ENCODE data around the gene GPR3. TPM values are rescaled to one million over a fixed set of nuclear protein-coding genes. Genes with fewer than 3 reads are reported as not detected.

GPR3 gene
- total and polyA plus RNA-seq, 2 of the 8 experiments (the other 6 are each of a cell fraction or from before 2014, with no cell fraction given): 9.9 to 26.5 TPM

- peak overlapping the region; percentile 1; the same call in 1 of the 2 replicates for H3K27ac ChIP-seq (ENCODE audit: low read depth, low read length)
- no peak overlapping the region for H3K56ac ChIP-seq (replicated peaks; ENCODE audit: insufficient read length, low read depth, low read length)
- ChIA-PET CTCF (ENCODE audit: partially characterized antibody) (interaction anchor here (0.8 to 37.8 kb wide), 31 partner anchors 8 to 371 kb away, joined by 3 to 863 read pairs (median 5); partner anchors contain the start of genes AHDC1, GPR3, MAP3K6 and STX12), POLR2A (ENCODE audit: partially characterized antibody) (interaction anchor here (1.0 to 1.9 kb wide), 10 partner anchors 9 to 247 kb away, joined by 3 to 6 read pairs (median 4); partner anchors contain the start of gene SLC9A1)
- H3K9me3 ChIP-seq (ENCODE audit: insufficient read depth in 2 of 2, low read depth in 1 of 2, low read length in 1 of 2): no peaks in the 10 kb centered on the region
- FAIRE-seq (no peak), DNase-seq (ENCODE audit: low read depth in 1 of 2, low spot score in 2 of 2) (peak in 1 of 2 experiments; percentile 76)
- H2BK120ac ChIP-seq (replicated peaks; ENCODE audit: low read depth, low read length): no peak overlapping the region
- peak overlapping the region; percentile 36; the same call in 1 of the 2 replicates for H2BK5ac ChIP-seq (ENCODE audit: low read depth, low read length)
- H2BK15ac ChIP-seq (ENCODE audit: low read length): no peak overlapping the region; the same call in 1 of the 2 replicates
- no peak overlapping the region for H2BK20ac ChIP-seq (ENCODE audit: low read length)
- H3K79me1 ChIP-seq (ENCODE audit: low read depth, low read length): no peaks in the 10 kb centered on the region
- no peaks in the 10 kb centered on the region for H3K27me3 ChIP-seq (replicated peaks in 1 of 4; ENCODE audit: control insufficient read depth in 3 of 4, extremely low read depth in 1 of 4, insufficient read depth in 3 of 4, low read length in 3 of 4)
- H3K23me2 ChIP-seq (ENCODE audit: low read depth, low read length): no peaks in the 10 kb centered on the region
- H3K14ac ChIP-seq (ENCODE audit: insufficient read length): no peak overlapping the region
- H3K79me2 ChIP-seq (ENCODE audit: control insufficient read depth in 1 of 2, insufficient read depth in 2 of 2, low read length in 2 of 2): no peaks in the 10 kb centered on the region
- H3K4ac ChIP-seq (replicated peaks; ENCODE audit: insufficient read length, low read depth, low read length): no peak overlapping the region
- H2AK5ac ChIP-seq (ENCODE audit: low read depth, low read length): no peak overlapping the region
- no peak overlapping the region for H3K4me3 ChIP-seq (ENCODE audit: extremely low read depth in 1 of 4, insufficient read depth in 2 of 4, low read depth in 3 of 4, low read length in 4 of 4)
- no peak overlapping the region for H4K5ac ChIP-seq (ENCODE audit: insufficient read length, low read depth, low read length)
- H3K9ac ChIP-seq (replicated peaks in 1 of 4; ENCODE audit: extremely low read depth in 1 of 4, low read depth in 3 of 4, low read length in 3 of 4): no peak overlapping the region
- H2AFZ ChIP-seq (ENCODE audit: low read length): no peak overlapping the region
- peak overlapping the region; percentile 88; the same call in 1 of the 2 replicates for H2BK12ac ChIP-seq (ENCODE audit: low read depth, low read length)
- H3K18ac ChIP-seq (ENCODE audit: extremely low read depth, low read length): peak overlapping the region; percentile 81; the same call in 1 of the 2 replicates
- no peak overlapping the region for H3K4me2 ChIP-seq (ENCODE audit: insufficient read depth in 1 of 2, low read depth in 2 of 2, low read length in 2 of 2)
- H4K8ac ChIP-seq (ENCODE audit: extremely low read depth, insufficient read depth, low read length): no peak overlapping the region
- no peak overlapping the region for H4K91ac ChIP-seq (replicated peaks; ENCODE audit: insufficient read length, low read length)
- WGBS, 2 experiments (ENCODE audit: extremely low coverage in 1 of 2, insufficient coverage in 1 of 2, insufficient read length in 1 of 2, insufficient replicate concordance in 2 of 2, low coverage in 1 of 2, low lambda C conversion rate in 2 of 2, missing lambda C conversion rate in 1 of 2): 81% methylated on average over 8 of the region's 8 CpGs; no CpG with 5 or more reads in 1 of the 2 experiments
- H3K4me1 ChIP-seq (replicated peaks in 1 of 4; ENCODE audit: control insufficient read depth in 3 of 4, insufficient read depth in 4 of 4, low read length in 3 of 4): peaks cover 13 to 48% (median 22%) of the 10 kb centered on the region in 4 experiments
- peaks cover 0 to 4% of the 10 kb centered on the region in 2 experiments for H4K20me1 ChIP-seq (replicated peaks in 1 of 2; ENCODE audit: control insufficient read depth in 1 of 2, insufficient read depth in 2 of 2, low read length in 2 of 2)
- H3K23ac ChIP-seq (ENCODE audit: insufficient read length): no peak overlapping the region
- peaks cover 0 to 4% (median under 1%) of the 10 kb centered on the region in 4 experiments; a peak in 1 of 8 replicates for H3K36me3 ChIP-seq (ENCODE audit: control insufficient read depth in 2 of 4, insufficient read depth in 4 of 4, low read length in 3 of 4)
- TF ChIP-seq CTCF (IDR thresholded peaks at IDR 0.05; ENCODE audit: control extremely low read depth in 1 of 3, insufficient read depth in 1 of 3, low read depth in 1 of 3, low read length in 3 of 3) (peak; percentile 63 to 85 (median 84)), KDM4A (IDR thresholded peaks at IDR 0.05; ENCODE audit: low read depth, low read length, severe bottlenecking) (no peak), SRF (IDR thresholded peaks at IDR 0.05; ENCODE audit: low read depth, low read length) (no peak), BRCA1 (IDR thresholded peaks at IDR 0.05; ENCODE audit: low read depth, low read length) (no peak), CHD2 (IDR thresholded peaks at IDR 0.05; ENCODE audit: low read length) (no peak), ZNF274 (IDR thresholded peaks at IDR 0.05; ENCODE audit: borderline replicate concordance, extremely low read depth, low read length) (no peak), EGR1 (IDR thresholded peaks at IDR 0.05; ENCODE audit: borderline replicate concordance, low read depth, low read length) (no peak), CTBP2 (IDR thresholded peaks at IDR 0.05; ENCODE audit: borderline replicate concordance, insufficient read depth, insufficient read length, low read length) (no peak), GABPA (IDR thresholded peaks at IDR 0.05; ENCODE audit: borderline replicate concordance, insufficient read depth, low read length) (no peak), CREB1 (IDR thresholded peaks at IDR 0.05) (no peak; the same call in 1 of the 2 replicates), FOSL1 (IDR thresholded peaks at IDR 0.05; ENCODE audit: insufficient read depth, low read depth, low read length) (no peak)
Observed at GRCh38 chr1:27402349-27402754, 9.9 kb downstream of the GPR3 start.

Data from H1 (cell line).